AG09319 (cell line): Measurements from ENCODE around the gene HS1BP3.

ENCODE experiments used
- DNase-seq: peaks from one replicate; pipeline ENCODE4 v3.0.0-alpha.2; 2010; ENCODE audit warnings: low read depth; ENCODE audit errors: extremely low read depth
- CTCF ChIP-seq: IDR thresholded peaks from 2 replicates; pipeline ENCODE4 v1.5.1; 2011; ENCODE audit warnings: low read depth, mild to moderate bottlenecking, inconsistent platforms, low read length, moderate library complexity

Gene HS1BP3

GRCh38 chr2:20666005-20666303, 15.1 kb upstream of the HS1BP3 start:
- DNase-seq: no peak
- TF ChIP-seq CTCF: no peak

DNA sequence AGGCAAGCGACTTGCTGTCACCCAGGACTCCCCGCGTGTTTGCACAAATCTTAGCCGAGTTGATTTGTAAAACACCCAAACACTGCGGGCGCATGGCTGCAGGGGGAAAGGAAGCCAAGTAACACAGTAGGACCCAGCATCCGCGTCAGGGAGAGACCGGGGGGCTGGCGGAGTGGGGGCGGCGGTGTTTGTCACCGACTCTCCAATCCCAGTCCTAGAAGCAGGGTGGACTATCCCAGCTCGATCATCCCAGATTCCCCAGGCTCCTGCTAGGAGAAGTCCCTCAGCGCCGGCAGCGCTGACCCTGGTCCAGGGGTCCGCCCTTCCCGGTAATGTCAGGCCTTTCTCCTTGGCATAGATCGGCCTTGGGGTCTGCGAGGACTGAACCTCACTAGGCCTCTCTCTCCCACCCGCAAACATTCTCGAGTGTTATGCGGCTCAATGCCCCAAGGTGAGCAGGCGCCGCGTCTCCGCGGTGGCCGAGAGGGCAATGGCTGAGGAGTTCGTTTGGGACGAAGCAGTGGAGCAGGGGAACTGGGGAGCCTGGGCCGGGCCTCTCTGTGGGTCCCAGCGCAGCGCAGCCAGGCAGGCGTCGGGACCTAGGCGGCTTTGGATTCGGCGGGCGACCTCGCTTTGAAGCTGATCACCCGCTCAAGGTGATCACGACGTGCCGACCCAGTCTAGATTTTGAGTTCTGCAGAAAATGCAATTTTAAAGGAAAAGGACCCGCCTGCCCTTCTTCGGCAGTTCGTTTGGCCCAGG, 14.5 kb upstream of the HS1BP3 start:
- DNase-seq: no peak

DNA sequence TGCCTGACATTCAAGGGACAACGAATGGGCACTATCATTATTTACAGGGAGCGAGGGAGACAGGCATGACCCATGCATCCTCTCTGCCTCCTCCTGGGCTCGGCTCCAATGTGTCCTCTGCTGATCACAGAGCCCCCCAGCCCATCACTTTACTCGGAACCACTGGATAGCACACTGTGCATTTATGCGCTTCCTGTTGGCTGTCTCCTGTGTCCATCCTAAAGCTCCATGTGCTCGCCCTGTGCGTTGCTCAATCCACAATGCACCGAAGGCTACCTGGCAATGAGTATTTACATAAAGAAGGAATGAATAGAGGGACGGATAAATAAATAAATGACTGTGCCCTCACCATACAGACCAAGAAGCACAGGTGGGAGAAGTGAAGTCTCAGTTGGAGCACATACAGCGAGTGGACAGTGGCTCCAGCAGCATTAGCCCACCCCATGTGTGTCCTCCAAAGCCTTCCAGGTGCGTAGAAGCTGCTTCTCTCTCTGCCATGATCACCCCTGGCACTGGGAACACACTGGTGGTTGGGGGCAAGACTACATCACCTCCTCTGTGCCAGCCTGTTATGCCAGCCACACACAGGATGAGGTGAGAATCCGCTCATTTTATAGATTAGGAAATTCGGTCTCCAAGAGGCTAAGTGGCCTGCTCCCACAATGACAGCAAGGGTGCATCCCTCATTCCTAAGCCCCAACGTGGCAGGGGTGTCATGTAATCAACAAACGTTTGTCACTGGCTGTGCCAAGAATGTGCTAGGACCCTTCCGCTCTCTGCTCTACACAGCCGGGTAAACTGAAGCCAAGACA, 13.7 kb upstream of the HS1BP3 start:
- no peak for TF ChIP-seq CTCF
- no peak for DNase-seq

More for the DNA sequence above, 14.5 kb upstream of the HS1BP3 start:
- no peak for TF ChIP-seq CTCF

- no peak for DNase-seq
- TF ChIP-seq CTCF: no peak
These were observed 13.1 kb upstream of the HS1BP3 start for GRCh38 chr2:20664071-20664390.

GRCh38 chr2:20663196-20664070, 12.5 kb upstream of the HS1BP3 start:
- no peak for DNase-seq
- TF ChIP-seq CTCF: no peak

- DNase-seq: no peak
- TF ChIP-seq CTCF: no peak
These were observed 11.5 kb upstream of the HS1BP3 start for GRCh38 chr2:20662308-20662937.
